Adipocyte (in vitro differentiated cells): ENCODE measurements around the gene THBD.

Source experiments
- DNase-seq: peaks from one replicate; pipeline ENCODE4 v3.0.0-alpha.2; 2015; ENCODE audit warnings: low read depth
- H3K27me3 ChIP-seq: replicated peaks from 2 replicates; pipeline ENCODE4 v1.7.0; 2013; ENCODE audit warnings: mild to moderate bottlenecking, low read length, moderate library complexity; ENCODE audit not compliant: control insufficient read depth, insufficient read depth
- H3K36me3 ChIP-seq: 2 replicates; pipeline ENCODE4 v1.7.0; 2013; ENCODE audit warnings: low read length, mild to moderate bottlenecking, moderate library complexity; ENCODE audit not compliant: control insufficient read depth, insufficient read depth, severe bottlenecking
- H3K4me1 ChIP-seq: 2 replicates; pipeline ENCODE4 v1.7.0; 2013; ENCODE audit warnings: mild to moderate bottlenecking, low read length, moderate library complexity; ENCODE audit not compliant: control insufficient read depth, insufficient read depth
- H3K4me3 ChIP-seq: 2 replicates; pipeline ENCODE4 v1.7.0; 2013; ENCODE audit warnings: mild to moderate bottlenecking, low read length, moderate library complexity
- H3K9ac ChIP-seq: 2 replicates; pipeline ENCODE4 v1.7.0; 2013; ENCODE audit warnings: mild to moderate bottlenecking, low read length, moderate library complexity
- H3K9me3 ChIP-seq: 2 replicates; pipeline ENCODE4 v1.7.0; 2013; ENCODE audit warnings: mild to moderate bottlenecking, low read length, moderate library complexity; ENCODE audit not compliant: control insufficient read depth

THBD gene

DNA sequence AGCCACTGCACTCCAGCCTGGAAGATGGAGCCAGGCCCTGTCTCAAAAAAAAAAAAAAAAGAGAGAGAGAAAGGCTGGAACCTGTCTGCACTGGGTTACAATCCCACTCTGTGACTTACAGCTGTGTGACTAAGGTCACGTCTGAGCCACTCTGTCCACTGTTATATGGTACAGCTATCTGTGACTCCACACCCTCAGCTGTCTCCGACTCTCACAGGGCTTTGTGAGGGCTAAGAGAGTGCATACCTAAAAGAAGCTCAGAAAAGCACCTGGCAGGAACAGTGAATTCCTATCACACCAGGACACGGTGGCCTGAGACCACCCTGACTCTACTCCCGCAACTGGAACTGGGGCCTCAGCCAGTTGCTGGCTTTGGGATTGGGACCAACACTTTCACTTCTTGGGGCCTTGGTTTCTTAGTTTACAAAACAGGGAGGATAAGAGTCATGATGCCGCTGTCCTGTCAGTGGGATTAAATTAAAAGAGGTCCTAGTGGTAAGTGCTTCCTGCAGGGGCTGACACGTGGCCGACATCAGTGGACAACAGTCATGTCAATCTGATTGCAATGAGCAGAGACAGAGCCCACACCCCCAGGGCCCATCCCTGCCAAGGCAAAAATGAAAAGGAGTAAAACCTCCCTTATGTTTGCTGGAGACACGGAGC is 42.4 kb upstream of the THBD start:
- Histone ChIP-seq H3K27me3 (peaks cover 13% of the 10 kb centered on the region), H3K4me1 (no peaks in the 10 kb centered on the region), H3K4me3 (no peak overlapping the region), H3K36me3 (no peaks in the 10 kb centered on the region), H3K9me3 (no peaks in the 10 kb centered on the region), H3K9ac (no peak overlapping the region)
- no peak for DNase-seq

DNA sequence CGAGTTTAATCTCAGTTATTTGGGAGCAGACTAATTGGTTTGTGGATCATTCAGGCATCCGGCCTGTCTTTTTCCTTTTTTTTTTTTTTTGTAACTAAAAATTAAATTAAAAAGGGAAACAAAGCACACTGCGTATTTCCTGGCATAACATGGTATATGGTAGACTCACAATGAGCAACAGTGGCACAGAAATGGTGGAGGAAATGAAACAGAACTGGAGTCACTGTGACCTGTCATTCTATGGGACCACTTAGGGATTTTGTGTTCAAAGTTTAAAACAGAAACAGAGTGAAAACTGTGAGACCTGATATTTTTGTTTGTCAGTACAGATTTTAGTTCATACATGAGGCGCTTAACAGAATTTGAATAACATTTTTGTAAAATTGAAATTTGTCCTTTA is 41.4 kb upstream of the THBD start:
- peaks cover 17% of the 10 kb centered on the region for H3K27me3 ChIP-seq
- no peaks in the 10 kb centered on the region for H3K4me1 ChIP-seq
- H3K9ac ChIP-seq = no peak overlapping the region
- no peak overlapping the region for H3K4me3 ChIP-seq
- H3K36me3 ChIP-seq = no peaks in the 10 kb centered on the region
- no peak for DNase-seq
- H3K9me3 ChIP-seq = no peaks in the 10 kb centered on the region

DNA sequence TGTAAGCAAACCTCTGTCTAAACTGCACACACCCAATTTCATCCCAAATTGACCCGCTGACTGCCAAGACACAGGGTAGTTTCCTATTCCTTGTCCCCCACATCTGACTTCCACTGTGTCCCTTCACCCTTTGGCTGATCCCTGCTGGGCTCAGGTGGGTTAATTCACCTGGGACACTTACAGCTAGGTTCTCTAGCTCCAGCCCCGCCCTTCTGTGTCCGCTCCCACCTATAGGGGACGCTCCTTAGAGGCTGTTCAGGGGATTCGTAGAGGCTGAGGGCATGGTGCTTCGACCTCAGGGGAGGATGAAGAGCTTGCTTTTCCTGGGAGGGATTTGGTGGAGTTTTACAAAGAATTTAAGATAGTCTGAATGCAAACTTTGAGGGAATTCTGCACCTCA is 40.7 kb upstream of the THBD start:
- Histone ChIP-seq H3K9ac (no peak overlapping the region), H3K9me3 (no peaks in the 10 kb centered on the region), H3K4me3 (no peak overlapping the region), H3K36me3 (no peaks in the 10 kb centered on the region), H3K27me3 (peaks cover 17% of the 10 kb centered on the region), H3K4me1 (no peaks in the 10 kb centered on the region)
- no peak for DNase-seq

GRCh38 chr20:23088866-23089265 is 39.4 kb upstream of the THBD start:
- H3K4me3 ChIP-seq = no peak overlapping the region
- H3K9ac ChIP-seq = no peak overlapping the region
- DNase-seq = no peak
- no peaks in the 10 kb centered on the region for H3K9me3 ChIP-seq
- H3K4me1 ChIP-seq = no peaks in the 10 kb centered on the region
- H3K27me3 ChIP-seq = peaks cover 17% of the 10 kb centered on the region
- H3K36me3 ChIP-seq = no peaks in the 10 kb centered on the region

- no peak for DNase-seq
Measured at GRCh38 chr20:23087587-23088251, 38.2 kb upstream of the THBD start.

GRCh38 chr20:23086931-23087411 is 37.5 kb upstream of the THBD start:
- Histone ChIP-seq H3K4me3 (no peak overlapping the region), H3K4me1 (no peaks in the 10 kb centered on the region), H3K9me3 (no peaks in the 10 kb centered on the region), H3K9ac (no peak overlapping the region), H3K27me3 (peaks cover 19% of the 10 kb centered on the region), H3K36me3 (no peaks in the 10 kb centered on the region)
- no peak for DNase-seq

More at GRCh38 chr20:23087587-23088251, 38.2 kb upstream of the THBD start:
- no peaks in the 10 kb centered on the region for H3K4me1 ChIP-seq
- no peak overlapping the region for H3K9ac ChIP-seq
- no peaks in the 10 kb centered on the region for H3K36me3 ChIP-seq
- no peak overlapping the region for H3K4me3 ChIP-seq
- H3K9me3 ChIP-seq = no peaks in the 10 kb centered on the region
- H3K27me3 ChIP-seq = peaks cover 17% of the 10 kb centered on the region

DNA sequence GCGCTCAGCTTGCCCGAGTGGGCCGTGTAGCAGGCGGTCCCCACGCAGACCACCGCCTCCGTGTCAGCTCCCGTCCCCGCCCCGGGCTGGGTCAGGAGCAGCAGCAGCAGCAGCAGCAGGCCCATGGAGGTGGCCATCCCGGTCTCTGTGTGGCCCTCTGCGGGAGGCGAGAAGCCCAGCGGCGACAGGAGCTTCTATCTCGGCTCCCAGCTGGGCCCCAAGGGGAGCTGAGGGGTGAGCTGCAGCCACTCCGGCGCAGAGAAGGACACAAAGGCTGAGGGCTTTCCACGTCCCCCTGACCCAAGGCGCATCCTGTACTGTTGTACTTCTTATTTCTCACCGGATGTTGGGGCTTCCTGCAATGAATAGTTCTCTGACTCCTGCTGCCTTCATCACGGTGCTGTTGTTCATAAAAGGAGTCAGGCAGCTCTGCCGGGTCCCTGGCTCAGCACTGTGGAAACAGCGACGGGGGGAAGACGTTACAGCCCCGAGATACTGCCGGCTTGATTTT is 36.6 kb upstream of the THBD start, which contains the start of gene CD93:
Gene CD93, minus strand, starts transcription at position 269 of the 511 bp plus-strand sequence. Its CDS starts 132 bp downstream, at position 137.
- no peak within 1 kb of the TSS for H3K9ac ChIP-seq
- H3K36me3 ChIP-seq = no peaks in the 10 kb centered on the region
- DNase-seq = no peak
- H3K4me3 ChIP-seq = no peak within 1 kb of the TSS
- H3K4me1 ChIP-seq = no peaks in the 10 kb centered on the region
- no peaks in the 10 kb centered on the region for H3K9me3 ChIP-seq
- peaks cover 27% of the 10 kb centered on the region for H3K27me3 ChIP-seq

- peaks cover 27% of the 10 kb centered on the region for H3K27me3 ChIP-seq
- H3K4me3 ChIP-seq = no peak overlapping the region
- H3K36me3 ChIP-seq = no peaks in the 10 kb centered on the region
- no peaks in the 10 kb centered on the region for H3K4me1 ChIP-seq
- H3K9ac ChIP-seq = no peak overlapping the region
- no peak for DNase-seq
- no peaks in the 10 kb centered on the region for H3K9me3 ChIP-seq
Measured at GRCh38 chr20:23085436-23086055, 36.1 kb upstream of the THBD start.

GRCh38 chr20:23084845-23085365 is 35.4 kb upstream of the THBD start:
- Histone ChIP-seq H3K27me3 (peaks cover 27% of the 10 kb centered on the region), H3K36me3 (no peaks in the 10 kb centered on the region), H3K4me1 (no peaks in the 10 kb centered on the region), H3K9me3 (no peaks in the 10 kb centered on the region), H3K4me3 (no peak overlapping the region), H3K9ac (no peak overlapping the region)
- DNase-seq = no peak

GRCh38 chr20:23084282-23084844 is 34.9 kb upstream of the THBD start:
- H3K4me3 ChIP-seq = no peak overlapping the region
- H3K36me3 ChIP-seq = no peaks in the 10 kb centered on the region
- H3K4me1 ChIP-seq = no peaks in the 10 kb centered on the region
- peaks cover 27% of the 10 kb centered on the region for H3K27me3 ChIP-seq
- DNase-seq = no peak
- no peak overlapping the region for H3K9ac ChIP-seq
- H3K9me3 ChIP-seq = no peaks in the 10 kb centered on the region
